ENCODE data around the gene TDRD7.

DNA sequence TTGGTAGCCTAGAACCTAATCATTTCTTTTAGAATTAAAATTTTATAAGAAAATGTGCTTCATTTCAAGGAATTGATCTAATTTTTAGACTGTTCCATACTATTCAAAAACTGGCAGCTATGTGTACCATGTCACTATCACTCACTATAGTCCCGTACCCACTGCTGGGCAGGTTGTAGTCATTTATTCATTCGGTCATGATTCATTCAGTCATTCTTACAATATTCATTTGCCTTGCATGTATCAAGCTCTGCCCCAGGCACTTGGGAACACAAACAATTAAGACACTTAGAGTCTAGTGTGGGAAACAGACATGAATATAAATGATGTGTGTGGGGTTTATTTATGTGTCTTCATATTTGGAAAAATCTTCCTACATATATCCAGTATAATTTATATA lies 26.4 kb downstream of the TDRD7 start:
- no peak for TF ChIP-seq GATA2 (IDR thresholded peaks at IDR 0.05; ENCODE audit: low read depth, low read length)
- TF ChIP-seq GATA3 (IDR thresholded peaks at IDR 0.05; ENCODE audit: low read depth, low read length), result no peak

All from SH-SY5Y (cell line).